Measurements from ENCODE around the gene EMX2.

GRCh38 chr10:117550599-117551329 lies 8.2 kb downstream of the EMX2 start:
- TF ChIP-seq SUZ12 (IDR thresholded peaks at IDR 0.05): no peak
- TF ChIP-seq SP1 (IDR thresholded peaks at IDR 0.05): no peak

Measured in HEK293T (cell line).